IMR-90 (cell line): ENCODE results near the gene KCNQ5.

Source experiments
- BHLHE40 ChIP-seq: fragments of 150-350 bp; IDR thresholded peaks from 2 replicates; pipeline ENCODE4 v1.6.1; 2016; ENCODE audit warnings: mild to moderate bottlenecking, low read depth, low read length
- CTCF ChIP-seq: conservative IDR thresholded peaks from 2 replicates; pipeline ENCODE4 v1.5.1; 2012; ENCODE audit warnings: mild to moderate bottlenecking, low read depth, low read length, improper control_type of control experiment
- MXI1 ChIP-seq: IDR thresholded peaks from 2 replicates; pipeline ENCODE4 v1.6.1; 2012; ENCODE audit warnings: low read depth, mild to moderate bottlenecking, low read length, moderate library complexity, borderline replicate concordance
- SMC3 ChIP-seq: fragments of 150-350 bp; IDR thresholded peaks from 2 replicates; pipeline ENCODE4 v1.6.1; 2016; ENCODE audit warnings: low read depth, mild to moderate bottlenecking, antibody characterized with exemption, low read length, moderate library complexity

- TF ChIP-seq BHLHE40: no peak
- no peak for TF ChIP-seq MXI1
- TF ChIP-seq CTCF: no peak
- no peak for TF ChIP-seq SMC3
Measured at GRCh38 chr6:73145690-73146089, 523.8 kb downstream of the KCNQ5 start.
